ENCODE data around the gene STK17A.

GRCh38 chr7:43653466-43653865 is 70.6 kb downstream of the STK17A start:
- no peak for TF ChIP-seq CTCF (conservative IDR thresholded peaks at IDR 0.05 in 1 of 2, IDR thresholded peaks at IDR 0.05 in 1 of 2; ENCODE audit: low read depth in 1 of 2, low read length in 2 of 2)
- TF ChIP-seq EZH2 (IDR thresholded peaks at IDR 0.05; ENCODE audit: low read length, missing control alignments): no peak
